GM19099 (cell line): ENCODE measurements around the gene POLR3C.

Experiments used
- POLR2A ChIP-seq: IDR thresholded peaks from 3 replicates; pipeline ENCODE4 v1.6.1; 2011; ENCODE audit warnings: low read depth; ENCODE audit not compliant: insufficient read length; ENCODE audit errors: extremely low read depth

The POLR3C gene

GRCh38 chr1:145858901-145859490 is 35.0 kb downstream of the POLR3C start, which contains the start of gene PIAS3:
TSS of gene PIAS3 (minus strand) at chr1:145859081. CDS start at chr1:145858990, 91 bp downstream.
- peak; percentile 56 for TF ChIP-seq POLR2A

DNA sequence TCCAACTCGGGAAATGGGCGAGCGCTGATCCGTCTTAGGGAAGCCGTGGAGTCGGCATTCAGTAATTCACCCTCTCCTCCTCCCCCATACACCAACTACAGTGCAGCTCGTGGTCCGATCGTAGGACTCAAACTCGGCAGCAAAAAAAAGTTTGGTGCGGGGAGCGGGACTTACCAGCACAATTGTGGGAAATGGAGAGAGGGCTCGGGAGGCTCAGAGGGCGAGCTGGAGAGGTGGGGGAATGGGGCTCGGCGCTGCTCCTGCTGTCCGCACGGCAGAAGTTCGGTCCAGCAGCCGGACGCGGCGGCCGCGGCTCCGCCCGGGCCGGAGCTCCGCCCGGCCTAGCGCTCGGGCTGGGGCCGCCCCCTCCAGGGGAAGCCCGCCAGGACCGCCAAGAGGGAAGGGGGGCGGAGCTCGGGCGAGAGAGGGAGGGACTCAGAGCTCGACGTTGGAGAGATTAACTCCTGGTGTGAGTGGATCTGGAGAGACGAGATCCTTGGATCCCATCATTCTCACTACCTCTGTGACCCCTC is 35.6 kb downstream of the POLR3C start:
- TF ChIP-seq POLR2A = peak; percentile 57

DNA sequence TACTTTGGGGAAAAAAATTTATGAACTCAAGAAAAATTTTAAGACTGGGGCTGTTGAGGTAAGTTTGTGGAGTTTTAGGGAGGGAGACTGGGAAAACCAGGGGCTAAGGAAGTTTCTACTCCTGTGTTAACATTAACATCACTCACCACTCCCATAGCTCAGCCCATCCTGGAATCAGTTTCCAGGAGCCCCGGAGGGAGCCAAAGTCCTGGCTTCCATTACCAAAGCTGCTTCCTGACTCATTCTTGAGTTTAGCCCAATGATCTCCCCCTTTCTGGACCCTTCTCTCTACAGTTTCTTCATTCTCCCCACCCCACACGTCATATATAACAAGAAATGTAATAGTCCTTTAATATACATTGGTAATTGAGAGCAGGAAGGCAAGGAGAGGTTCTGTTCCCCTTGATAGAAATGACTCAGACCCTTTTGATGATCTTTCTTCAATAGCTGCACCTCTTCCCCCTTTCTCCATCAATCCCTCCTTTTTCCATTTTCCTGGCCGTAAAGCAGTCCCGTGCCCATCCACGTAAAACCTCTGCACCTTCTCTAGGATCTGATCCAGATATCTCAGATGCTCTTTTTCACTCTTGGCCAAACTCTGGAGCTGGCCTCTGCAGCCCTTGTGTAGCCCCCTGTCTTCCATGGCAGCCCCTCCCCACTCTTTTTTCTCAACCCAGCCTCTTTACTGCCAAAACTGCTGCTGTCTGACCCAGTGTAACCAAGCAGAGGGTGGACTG is 39.5 kb downstream of the POLR3C start:
- no peak for TF ChIP-seq POLR2A

- no peak for TF ChIP-seq POLR2A
Observed at GRCh38 chr1:145868232-145868631, 44.2 kb downstream of the POLR3C start.

DNA sequence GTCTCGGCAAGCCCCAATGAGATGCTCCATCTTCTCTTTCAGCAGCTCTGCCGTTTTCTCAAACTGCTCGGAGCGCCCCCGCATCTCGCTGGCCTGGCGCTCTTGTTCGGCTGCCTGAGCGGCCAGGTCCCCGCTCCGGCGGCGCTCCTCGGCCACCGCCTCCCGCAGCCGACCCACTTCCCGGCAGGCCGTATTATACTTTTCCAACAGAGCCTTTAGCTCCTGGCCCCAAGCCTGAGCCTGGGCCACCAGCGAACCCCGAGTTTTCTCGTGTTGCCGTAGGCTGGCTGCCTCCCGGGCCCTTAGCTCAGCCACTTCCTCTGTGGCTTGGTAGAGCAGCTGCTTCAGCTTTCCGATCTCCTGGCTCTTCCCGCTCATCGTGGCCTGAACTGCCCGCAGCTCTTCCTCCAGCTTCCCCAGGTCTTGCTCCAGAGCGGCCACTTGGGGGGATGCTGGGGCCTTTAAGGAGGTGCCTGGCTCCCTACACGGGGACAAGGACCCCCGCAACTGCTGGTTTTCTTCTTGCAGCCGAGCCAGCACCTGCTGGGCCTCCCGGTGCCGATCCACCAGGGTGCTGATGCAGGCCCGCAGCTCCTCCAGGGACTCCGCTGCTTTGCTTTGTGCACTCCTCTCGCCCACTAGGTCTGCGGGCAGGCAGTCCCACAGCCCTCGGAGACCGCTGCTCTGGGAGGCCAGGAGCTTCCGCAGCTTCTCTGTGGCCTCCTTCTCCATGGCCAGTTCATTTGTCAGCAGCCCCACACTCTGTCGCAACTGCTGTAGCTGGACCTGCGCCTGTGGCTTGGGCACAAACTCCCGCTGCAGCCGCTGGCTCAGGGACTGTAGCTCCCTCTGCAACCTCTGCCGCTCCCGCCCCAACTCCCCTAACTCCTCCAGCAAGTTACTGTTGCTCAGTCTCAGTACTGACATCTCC is 48.3 kb downstream of the POLR3C start:
- no peak for TF ChIP-seq POLR2A

DNA sequence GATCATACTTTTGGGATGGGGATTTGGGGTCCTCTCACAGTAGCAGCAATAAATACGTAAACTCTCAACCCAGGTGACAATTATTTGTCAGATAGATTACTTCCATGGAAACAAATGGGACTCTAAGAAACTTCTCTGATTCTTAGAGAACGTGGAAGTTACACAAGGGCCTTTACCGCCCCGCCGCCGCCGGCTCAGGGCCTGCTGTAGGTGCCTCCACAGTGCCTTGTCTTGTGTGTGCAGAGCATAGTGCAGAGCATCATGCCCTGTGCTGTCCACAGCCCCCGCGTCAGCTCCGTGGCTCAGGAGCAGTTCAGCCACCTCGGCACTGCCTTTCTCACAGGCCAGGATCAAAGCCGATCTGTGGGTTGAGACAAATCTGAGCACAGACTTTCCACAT is 50.6 kb downstream of the POLR3C start:
- TF ChIP-seq POLR2A = no peak

DNA sequence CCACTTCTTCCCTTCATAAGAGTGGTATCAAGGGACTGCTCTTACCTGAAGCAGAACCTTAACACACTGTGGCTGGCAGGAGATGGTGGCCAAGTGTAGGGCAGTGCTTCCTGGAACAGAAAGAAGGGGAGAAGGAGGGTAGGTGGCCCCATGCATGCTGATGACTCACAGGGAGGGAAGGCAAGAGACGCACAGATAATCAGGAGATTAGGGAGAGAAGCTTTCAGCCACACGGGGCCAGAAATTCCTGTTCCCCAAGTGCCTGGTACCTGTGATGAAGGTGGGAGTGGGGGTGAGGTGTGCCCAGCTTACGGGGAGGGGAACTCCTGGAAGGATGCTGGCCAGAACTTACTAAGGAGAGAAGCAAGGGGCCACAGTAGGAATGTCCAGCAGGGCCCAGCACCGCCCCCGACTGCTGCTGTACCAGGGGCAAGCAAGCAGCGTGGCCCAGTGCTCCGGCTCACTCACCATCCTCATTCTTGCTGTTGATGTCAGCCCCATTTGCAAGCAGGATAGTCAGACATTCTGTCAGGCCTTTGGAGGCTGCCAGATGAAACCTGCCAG is 54.0 kb downstream of the POLR3C start:
- no peak for TF ChIP-seq POLR2A

GRCh38 chr1:145878724-145879123 is 54.7 kb downstream of the POLR3C start:
- TF ChIP-seq POLR2A = no peak

DNA sequence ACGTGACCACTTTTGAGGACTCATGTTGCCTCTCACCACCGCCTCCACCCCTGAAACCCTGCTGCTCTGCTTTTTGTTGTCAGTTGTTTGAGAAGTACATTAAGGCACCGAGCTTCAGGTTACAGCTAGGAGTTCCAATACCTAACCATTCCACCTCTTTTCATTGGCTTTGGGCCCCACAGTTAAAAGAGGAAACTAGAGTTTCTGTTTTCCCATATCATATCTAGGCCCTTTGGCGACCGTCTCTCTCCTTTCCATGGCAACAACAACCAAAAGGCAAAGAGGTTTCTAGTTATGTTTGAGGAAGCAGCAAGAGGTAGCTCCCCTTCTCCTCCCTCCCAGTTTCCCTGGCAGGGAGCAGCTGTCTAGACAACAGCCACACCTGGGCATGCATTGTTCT is 55.8 kb downstream of the POLR3C start:
- TF ChIP-seq POLR2A = no peak

- no peak for TF ChIP-seq POLR2A
Observed at GRCh38 chr1:145884675-145885074, 60.7 kb downstream of the POLR3C start.

DNA sequence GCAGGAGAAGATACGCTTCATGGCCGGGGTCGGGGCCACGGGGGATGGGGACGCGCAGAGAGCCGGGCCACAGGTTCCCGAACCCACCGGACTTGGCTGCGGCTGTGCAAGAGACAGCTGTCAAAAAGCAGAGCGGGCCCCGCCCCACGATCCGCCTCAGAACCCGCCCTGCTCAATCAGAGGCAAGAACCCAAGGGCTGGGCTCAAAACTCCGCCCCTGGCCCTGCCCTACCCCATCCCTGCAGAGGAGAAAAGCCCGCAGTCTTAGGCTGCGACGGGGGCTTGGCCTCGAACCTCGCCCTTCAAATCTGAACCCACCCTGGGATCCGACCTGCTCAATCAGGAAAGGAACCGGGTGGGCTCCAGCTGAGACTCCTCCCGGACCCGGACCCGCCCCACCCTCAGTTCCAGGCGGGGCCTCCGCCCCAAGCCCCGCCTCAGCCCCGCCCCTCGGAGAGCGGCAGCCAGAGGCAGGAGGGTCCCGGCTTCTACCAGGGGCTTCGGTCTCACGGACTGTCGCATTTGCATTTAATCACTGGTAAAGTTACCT is 61.8 kb downstream of the POLR3C start, which contains the start of gene ANKRD35:
TSS of gene ANKRD35 (minus strand) at position 129 of the 550 bp plus-strand sequence. CDS start at position 21, 108 bp downstream.
- no peak for TF ChIP-seq POLR2A

- TF ChIP-seq POLR2A = no peak
Observed at GRCh38 chr1:145886390-145886789, 62.4 kb downstream of the POLR3C start.

GRCh38 chr1:145886816-145887215 is 62.8 kb downstream of the POLR3C start:
- no peak for TF ChIP-seq POLR2A

GRCh38 chr1:145887631-145888030 is 63.6 kb downstream of the POLR3C start:
- no peak for TF ChIP-seq POLR2A

DNA sequence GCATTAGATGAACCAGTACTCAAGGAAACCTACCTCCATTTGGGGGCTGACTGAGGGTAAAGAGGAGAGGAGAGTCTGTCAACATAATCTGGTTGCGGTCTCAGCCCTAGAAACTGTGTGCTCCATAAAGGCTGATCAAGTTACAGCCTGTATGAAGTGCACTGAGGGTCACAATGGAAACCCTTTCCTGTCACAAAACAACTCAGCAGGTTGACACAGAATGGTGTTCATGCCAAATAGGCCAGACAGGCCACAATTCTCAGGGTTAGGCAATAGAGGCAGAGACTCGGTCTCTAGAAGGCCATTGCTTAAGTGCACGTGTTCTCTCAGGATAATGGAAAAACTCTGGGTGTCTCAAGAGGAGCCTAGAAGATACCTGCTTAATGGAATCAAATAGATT is 65.7 kb downstream of the POLR3C start:
- TF ChIP-seq POLR2A = no peak

DNA sequence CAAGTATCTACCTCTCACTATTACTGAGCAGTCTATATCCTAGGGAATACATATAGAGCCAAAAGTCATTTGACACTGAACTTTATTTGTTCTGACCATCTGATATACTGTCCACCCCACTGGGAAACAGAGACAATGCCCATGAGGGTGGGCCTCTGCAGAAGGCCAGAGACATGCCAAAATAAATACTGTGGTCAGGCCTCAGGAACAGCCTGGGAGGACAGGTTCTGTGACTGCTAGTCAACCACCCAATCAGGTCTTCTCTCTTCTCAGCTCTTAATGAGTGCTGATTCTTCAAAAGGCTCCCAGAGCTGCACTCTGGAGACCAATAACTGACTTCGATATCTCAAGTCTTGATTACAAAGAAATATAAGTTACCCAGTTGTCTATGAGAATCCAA is 67.1 kb downstream of the POLR3C start:
- TF ChIP-seq POLR2A = no peak
